ENCODE results near the gene RARB. TPM values are rescaled to one million over a fixed set of nuclear protein-coding genes. Genes with fewer than 3 reads are reported as not detected.

RARB gene
- polyA plus RNA-seq, 1 donor (not counting 4 experiments of a cell fraction or from before 2014, with no cell fraction given) = 0.03 TPM

DNA sequence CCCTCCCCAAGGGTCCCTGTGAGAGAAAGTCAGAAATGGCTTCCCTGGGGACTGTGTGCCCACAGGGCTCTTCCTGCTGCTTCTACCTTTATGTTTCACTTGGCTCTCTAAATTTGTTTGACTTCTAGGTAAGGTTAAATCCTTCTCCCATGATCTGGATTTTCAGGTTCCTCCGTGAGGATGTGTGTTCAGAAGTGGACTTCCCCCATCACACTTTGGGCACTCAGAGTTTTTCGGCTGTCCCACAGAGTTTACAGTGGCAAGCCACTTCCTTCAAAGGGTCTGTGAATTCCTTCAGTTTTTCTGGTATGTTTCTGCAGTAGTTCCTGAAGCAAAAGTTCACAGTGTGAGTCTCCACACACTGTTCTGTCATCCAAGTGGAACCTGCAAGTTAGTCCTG is 30.9 kb upstream of the RARB start:
- Histone ChIP-seq H3K4me3 (ENCODE audit: control insufficient read depth in 2 of 3, extremely low read depth in 1 of 3, insufficient read depth in 2 of 3, low read depth in 1 of 3, low read length in 3 of 3) (no peak overlapping the region), H3K9me1 (ENCODE audit: control insufficient read depth, extremely low read depth, insufficient read depth, low read length) (no peaks in the 10 kb centered on the region), H3K9ac (ENCODE audit: control insufficient read depth, extremely low read depth, insufficient read depth, low read length) (no peak overlapping the region), H3K27me3 (ENCODE audit: control insufficient read depth, extremely low read depth, insufficient read depth, low read length) (no peaks in the 10 kb centered on the region), H4K20me1 (ENCODE audit: control insufficient read depth, extremely low read depth, insufficient read depth, low read length) (no peaks in the 10 kb centered on the region), H3K4me2 (ENCODE audit: control insufficient read depth, extremely low read depth, insufficient read depth, low read depth, low read length) (no peak overlapping the region), H3K4me1 (ENCODE audit: control insufficient read depth, extremely low read depth, insufficient read depth, low read length) (no peaks in the 10 kb centered on the region), H3K27ac (ENCODE audit: control insufficient read depth, insufficient read depth, low read length) (no peak overlapping the region), H3K79me2 (ENCODE audit: control insufficient read depth, insufficient read depth, low read length) (no peaks in the 10 kb centered on the region), H2AFZ (ENCODE audit: control insufficient read depth, low read length) (no peak overlapping the region), H3K36me3 (ENCODE audit: control insufficient read depth in 2 of 2, extremely low read depth in 1 of 2, insufficient read depth in 2 of 2, low read length in 2 of 2) (no peaks in the 10 kb centered on the region), H3K9me3 (ENCODE audit: control insufficient read depth, low read depth, low read length) (no peaks in the 10 kb centered on the region)
- no peak for TF ChIP-seq EZH2 (IDR thresholded peaks at IDR 0.05; ENCODE audit: low read length)
- TF ChIP-seq, protein P1, sequence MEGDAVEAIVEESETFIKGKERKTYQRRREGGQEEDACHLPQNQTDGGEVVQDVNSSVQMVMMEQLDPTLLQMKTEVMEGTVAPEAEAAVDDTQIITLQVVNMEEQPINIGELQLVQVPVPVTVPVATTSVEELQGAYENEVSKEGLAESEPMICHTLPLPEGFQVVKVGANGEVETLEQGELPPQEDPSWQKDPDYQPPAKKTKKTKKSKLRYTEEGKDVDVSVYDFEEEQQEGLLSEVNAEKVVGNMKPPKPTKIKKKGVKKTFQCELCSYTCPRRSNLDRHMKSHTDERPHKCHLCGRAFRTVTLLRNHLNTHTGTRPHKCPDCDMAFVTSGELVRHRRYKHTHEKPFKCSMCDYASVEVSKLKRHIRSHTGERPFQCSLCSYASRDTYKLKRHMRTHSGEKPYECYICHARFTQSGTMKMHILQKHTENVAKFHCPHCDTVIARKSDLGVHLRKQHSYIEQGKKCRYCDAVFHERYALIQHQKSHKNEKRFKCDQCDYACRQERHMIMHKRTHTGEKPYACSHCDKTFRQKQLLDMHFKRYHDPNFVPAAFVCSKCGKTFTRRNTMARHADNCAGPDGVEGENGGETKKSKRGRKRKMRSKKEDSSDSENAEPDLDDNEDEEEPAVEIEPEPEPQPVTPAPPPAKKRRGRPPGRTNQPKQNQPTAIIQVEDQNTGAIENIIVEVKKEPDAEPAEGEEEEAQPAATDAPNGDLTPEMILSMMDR (optimal IDR thresholded peaks at IDR 0.05 in 1 of 3, IDR thresholded peaks at IDR 0.05 in 1 of 3, conservative IDR thresholded peaks at IDR 0.05 in 1 of 3; ENCODE audit: extremely low read depth in 1 of 3, insufficient read depth in 2 of 3, low read length in 3 of 3) = no peak
- dilution Hi-C loops (cut with MboI; ENCODE audit: extremely low pct_ligation_motif_present, low sequenced_read_pairs) = no loop called here
- DNase-seq (ENCODE audit: low read depth, low spot score) (no peak), FAIRE-seq (no peak)

DNA sequence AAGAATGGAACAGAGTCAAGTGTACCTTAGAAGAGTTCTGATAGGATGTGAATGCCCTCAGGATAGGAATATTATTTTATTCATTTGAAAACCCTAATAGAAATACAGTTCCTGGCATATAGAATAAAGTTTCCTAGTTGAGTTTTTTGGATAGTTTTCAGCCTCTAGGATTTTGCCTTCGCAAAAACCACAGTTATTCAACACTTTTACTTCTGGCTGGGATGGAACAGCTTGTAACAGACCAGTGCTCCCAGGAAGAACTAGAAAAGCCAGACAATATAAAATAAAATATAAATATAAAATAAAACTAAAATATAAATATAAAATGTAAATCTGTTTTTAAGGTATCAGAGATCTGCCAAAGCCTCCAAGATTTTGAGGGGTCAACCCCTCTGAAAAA is 27.5 kb upstream of the RARB start:
- Histone ChIP-seq H3K79me2 (ENCODE audit: control insufficient read depth, insufficient read depth, low read length) (no peaks in the 10 kb centered on the region), H3K36me3 (ENCODE audit: control insufficient read depth in 2 of 2, extremely low read depth in 1 of 2, insufficient read depth in 2 of 2, low read length in 2 of 2) (no peaks in the 10 kb centered on the region), H3K9me3 (ENCODE audit: control insufficient read depth, low read depth, low read length) (no peaks in the 10 kb centered on the region), H3K4me1 (ENCODE audit: control insufficient read depth, extremely low read depth, insufficient read depth, low read length) (no peaks in the 10 kb centered on the region), H3K4me2 (ENCODE audit: control insufficient read depth, extremely low read depth, insufficient read depth, low read depth, low read length) (no peak overlapping the region), H3K27ac (ENCODE audit: control insufficient read depth, insufficient read depth, low read length) (no peak overlapping the region), H3K4me3 (ENCODE audit: control insufficient read depth in 2 of 3, extremely low read depth in 1 of 3, insufficient read depth in 2 of 3, low read depth in 1 of 3, low read length in 3 of 3) (no peak overlapping the region), H3K27me3 (ENCODE audit: control insufficient read depth, extremely low read depth, insufficient read depth, low read length) (no peaks in the 10 kb centered on the region), H4K20me1 (ENCODE audit: control insufficient read depth, extremely low read depth, insufficient read depth, low read length) (no peaks in the 10 kb centered on the region), H2AFZ (ENCODE audit: control insufficient read depth, low read length) (no peak overlapping the region), H3K9me1 (ENCODE audit: control insufficient read depth, extremely low read depth, insufficient read depth, low read length) (no peaks in the 10 kb centered on the region), H3K9ac (ENCODE audit: control insufficient read depth, extremely low read depth, insufficient read depth, low read length) (no peak overlapping the region)
- no peak for FAIRE-seq
- DNase-seq (ENCODE audit: low read depth, low spot score) = no peak
- no peak for TF ChIP-seq EZH2 (IDR thresholded peaks at IDR 0.05; ENCODE audit: low read length)
- TF ChIP-seq, protein P1 (optimal IDR thresholded peaks at IDR 0.05 in 1 of 3, IDR thresholded peaks at IDR 0.05 in 1 of 3, conservative IDR thresholded peaks at IDR 0.05 in 1 of 3; ENCODE audit: extremely low read depth in 1 of 3, insufficient read depth in 2 of 3, low read length in 3 of 3) = no peak
- dilution Hi-C loops (cut with MboI; ENCODE audit: extremely low pct_ligation_motif_present, low sequenced_read_pairs) = no loop called here
